Activated naive CD4-positive, alpha-beta T cell treated with anti-CD3 and anti-CD28 coated beads for 36 hours (primary cell): ENCODE data around the gene GAS7. TPM values are rescaled to one million over a fixed set of nuclear protein-coding genes. Genes with fewer than 3 reads are reported as not detected.

Source experiments
- CTCF ChIA-PET: fragments of 350-600 bp; sonication (Branson Sonifier 250); formaldehyde crosslinking; loops from one replicate; lab custom pipeline; 2021; ENCODE audit warnings: antibody characterized with exemption; lab: Charles Lee
- DNase-seq: peaks from one replicate; pipeline ENCODE4 v3.0.0-alpha.2; 2020
- H3K27ac Mint-ChIP-seq: one replicate; pipeline ENCODE4 v1.8.0; 2021; ENCODE audit warnings: mild to moderate bottlenecking, mixed read lengths
- H3K27me3 Mint-ChIP-seq: one replicate; pipeline ENCODE4 v1.8.0; 2021; ENCODE audit warnings: low read depth, mixed read lengths
- H3K36me3 Mint-ChIP-seq: one replicate; pipeline ENCODE4 v1.8.0; 2021; ENCODE audit warnings: low read depth, mixed read lengths
- H3K4me1 Mint-ChIP-seq: one replicate; pipeline ENCODE4 v1.8.0; 2021; ENCODE audit warnings: low read depth, mixed read lengths
- H3K4me3 Mint-ChIP-seq: one replicate; pipeline ENCODE4 v1.8.0; 2021; ENCODE audit warnings: mild to moderate bottlenecking, moderate library complexity, mixed read lengths
- H3K9me3 Mint-ChIP-seq: one replicate; pipeline ENCODE4 v1.8.0; 2021; ENCODE audit warnings: mixed read lengths
- intact Hi-C: fragments of 100-400 bp; cut with micrococcal nuclease; formaldehyde crosslinking; loops from one replicate; pipeline ENCODE4 v1.15.1; 2023
- total RNA-seq, 2 experiments: library from RNA; stranded (reverse); gene quantifications; one replicate each; pipeline ENCODE4 v1.2.3, GENCODE V29; 2021

GAS7 gene
- total RNA-seq, 2 experiments from 2014 or later: 0.31 to 0.52 TPM

DNA sequence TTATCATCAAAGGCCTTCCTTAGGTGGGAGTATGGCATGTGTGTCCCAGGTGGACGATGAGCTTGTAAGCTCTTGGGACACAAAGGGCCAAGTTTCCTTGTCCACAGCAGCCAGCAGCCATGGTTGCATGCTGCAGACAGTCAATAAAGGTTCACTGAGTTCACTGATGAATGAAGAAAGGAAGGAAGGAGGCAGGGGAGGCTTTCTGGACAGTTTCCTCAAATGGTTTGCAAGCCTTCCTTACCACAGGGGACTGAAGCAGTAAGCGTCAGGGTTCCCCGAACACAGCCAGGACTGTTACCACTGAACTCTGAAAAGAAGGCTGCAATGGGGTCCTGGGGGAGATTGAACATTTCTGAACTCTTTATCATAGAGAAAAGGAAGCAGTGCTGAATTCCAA, 111.1 kb downstream of the GAS7 start:
- H3K27me3 Mint-ChIP-seq: no peaks in the 10 kb centered on the region
- no peaks in the 10 kb centered on the region for H3K4me1 Mint-ChIP-seq
- no peak overlapping the region for H3K27ac Mint-ChIP-seq
- no peak for DNase-seq
- no peaks in the 10 kb centered on the region for H3K36me3 Mint-ChIP-seq
- intact Hi-C loops: no loop called here
- CTCF ChIA-PET: no interaction called here
- H3K4me3 Mint-ChIP-seq: no peak overlapping the region
- peaks cover 7% of the 10 kb centered on the region for H3K9me3 Mint-ChIP-seq

DNA sequence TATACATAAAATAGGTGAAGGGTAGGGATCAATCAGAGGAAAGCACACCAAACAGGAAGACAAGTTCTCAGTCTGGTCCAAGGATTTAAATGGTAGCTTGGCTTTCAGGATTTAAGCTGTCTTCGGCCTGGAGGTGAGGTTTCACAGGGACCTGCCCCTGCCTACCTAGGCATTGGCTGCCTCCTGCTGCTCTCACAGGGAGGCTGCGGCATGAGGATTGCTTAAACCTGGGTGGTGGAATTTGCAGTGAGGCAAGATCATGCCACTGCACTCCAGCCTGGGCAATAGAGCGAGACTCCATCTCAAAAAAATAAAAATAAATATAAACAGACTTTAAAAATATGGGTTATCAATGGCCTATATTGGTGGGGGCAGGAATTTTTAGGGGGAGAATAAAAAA, 114.5 kb downstream of the GAS7 start:
- Mint-ChIP-seq H3K36me3 (no peaks in the 10 kb centered on the region), H3K27me3 (no peaks in the 10 kb centered on the region), H3K9me3 (peaks cover 10% of the 10 kb centered on the region), H3K4me3 (no peak overlapping the region), H3K4me1 (no peaks in the 10 kb centered on the region), H3K27ac (no peak overlapping the region)
- no peak for DNase-seq
- intact Hi-C loops: no loop called here
- CTCF ChIA-PET: interaction anchor here (0.6 kb wide), 1 partner anchor 14 kb away, joined by 3 read pairs; no protein-coding TSS in a partner anchor

- intact Hi-C loops: no loop called here
- no peaks in the 10 kb centered on the region for H3K27me3 Mint-ChIP-seq
- H3K9me3 Mint-ChIP-seq: peaks cover 10% of the 10 kb centered on the region
- H3K4me1 Mint-ChIP-seq: no peaks in the 10 kb centered on the region
- H3K4me3 Mint-ChIP-seq: no peak overlapping the region
- CTCF ChIA-PET: no interaction called here
- no peaks in the 10 kb centered on the region for H3K36me3 Mint-ChIP-seq
- no peak for DNase-seq
- H3K27ac Mint-ChIP-seq: no peak overlapping the region
Observed at GRCh38 chr17:10082795-10083194, 115.6 kb downstream of the GAS7 start.

GRCh38 chr17:10081571-10082169, 116.7 kb downstream of the GAS7 start:
- intact Hi-C loops: no loop called here
- CTCF ChIA-PET: no interaction called here
- Mint-ChIP-seq H3K36me3 (no peaks in the 10 kb centered on the region), H3K27ac (no peak overlapping the region), H3K4me3 (no peak overlapping the region), H3K4me1 (no peaks in the 10 kb centered on the region), H3K27me3 (no peaks in the 10 kb centered on the region), H3K9me3 (peaks cover 14% of the 10 kb centered on the region)
- DNase-seq: no peak

DNA sequence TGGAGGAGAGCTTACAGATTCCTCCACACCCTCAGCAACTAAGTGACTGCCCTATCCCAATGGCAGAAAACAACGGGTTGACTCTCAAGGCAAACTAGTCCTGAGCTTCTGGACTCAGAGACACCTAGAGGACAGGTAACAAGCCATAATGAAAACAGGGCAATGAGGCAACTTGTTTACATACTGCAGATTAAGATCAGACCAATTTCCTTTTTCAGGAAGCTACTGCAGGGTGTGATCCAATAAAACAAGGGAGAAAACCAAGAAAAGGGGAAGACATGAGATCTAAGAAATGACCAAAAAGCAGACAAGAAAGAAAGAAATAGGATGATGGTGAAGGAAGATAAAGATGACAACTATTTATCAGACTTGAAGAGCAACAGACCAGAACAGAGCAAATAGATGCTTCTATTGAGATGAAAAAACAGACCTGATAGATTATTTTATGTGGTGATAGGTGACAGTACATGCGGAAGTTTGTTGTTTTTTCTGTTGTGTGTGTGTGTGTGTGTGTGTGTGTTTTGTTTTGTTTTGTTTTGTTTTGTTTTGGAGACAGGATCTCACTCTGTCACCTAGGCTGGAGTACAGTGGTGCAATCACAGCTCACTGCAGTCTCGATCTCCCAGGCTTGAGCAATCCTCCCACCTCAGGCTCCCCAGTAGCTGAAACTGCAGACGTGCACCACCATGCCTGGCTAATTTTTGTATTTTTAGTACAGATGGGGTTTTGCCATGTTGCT, 120.7 kb downstream of the GAS7 start:
- no peak for DNase-seq
- H3K4me3 Mint-ChIP-seq: no peak overlapping the region
- H3K9me3 Mint-ChIP-seq: peaks cover 8% of the 10 kb centered on the region
- H3K27ac Mint-ChIP-seq: no peak overlapping the region
- intact Hi-C loops: no loop called here
- CTCF ChIA-PET: no interaction called here
- H3K36me3 Mint-ChIP-seq: no peaks in the 10 kb centered on the region
- H3K4me1 Mint-ChIP-seq: no peaks in the 10 kb centered on the region
- H3K27me3 Mint-ChIP-seq: peaks cover 2% of the 10 kb centered on the region

- intact Hi-C loops: no loop called here
Observed at GRCh38 chr17:10075919-10076318, 122.5 kb downstream of the GAS7 start.

DNA sequence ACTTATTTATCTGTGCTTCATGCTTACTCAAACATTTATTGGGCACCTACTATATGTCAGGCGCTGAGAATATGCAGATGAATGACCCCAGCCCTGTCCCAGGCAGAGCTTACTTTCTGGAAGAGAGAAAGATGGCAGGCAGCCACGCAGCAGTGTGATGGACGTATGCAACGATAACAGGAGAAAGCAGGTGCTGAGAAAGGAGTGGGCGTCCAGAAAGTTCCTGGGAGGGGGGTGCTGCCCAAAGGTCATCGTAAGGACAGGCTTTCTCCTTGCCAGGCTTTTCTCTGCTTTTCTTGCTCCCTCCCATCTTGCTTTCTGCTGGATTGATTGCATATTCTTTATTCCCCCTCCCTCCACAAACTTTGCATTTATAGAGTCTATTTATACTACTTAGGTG, 124.5 kb downstream of the GAS7 start:
- H3K4me1 Mint-ChIP-seq: no peaks in the 10 kb centered on the region
- H3K36me3 Mint-ChIP-seq: no peaks in the 10 kb centered on the region
- DNase-seq: no peak
- H3K4me3 Mint-ChIP-seq: no peak overlapping the region
- intact Hi-C loops: no loop called here
- no peak overlapping the region for H3K27ac Mint-ChIP-seq
- CTCF ChIA-PET: no interaction called here
- peaks cover 4% of the 10 kb centered on the region for H3K9me3 Mint-ChIP-seq
- H3K27me3 Mint-ChIP-seq: peaks cover 2% of the 10 kb centered on the region

More at GRCh38 chr17:10075919-10076318, 122.5 kb downstream of the GAS7 start:
- no peaks in the 10 kb centered on the region for H3K36me3 Mint-ChIP-seq
- H3K27ac Mint-ChIP-seq: no peak overlapping the region
- CTCF ChIA-PET: no interaction called here
- H3K27me3 Mint-ChIP-seq: peaks cover 2% of the 10 kb centered on the region
- peaks cover 7% of the 10 kb centered on the region for H3K9me3 Mint-ChIP-seq
- no peak overlapping the region for H3K4me3 Mint-ChIP-seq
- no peak for DNase-seq
- H3K4me1 Mint-ChIP-seq: no peaks in the 10 kb centered on the region

- peaks cover 2% of the 10 kb centered on the region for H3K27me3 Mint-ChIP-seq
- no peak overlapping the region for H3K27ac Mint-ChIP-seq
- CTCF ChIA-PET: no interaction called here
- no peak for DNase-seq
- H3K9me3 Mint-ChIP-seq: peaks cover 4% of the 10 kb centered on the region
- intact Hi-C loops: no loop called here
- H3K4me3 Mint-ChIP-seq: no peak overlapping the region
- no peaks in the 10 kb centered on the region for H3K36me3 Mint-ChIP-seq
- H3K4me1 Mint-ChIP-seq: no peaks in the 10 kb centered on the region
Observed at GRCh38 chr17:10072556-10073425, 125.6 kb downstream of the GAS7 start.

GRCh38 chr17:10072086-10072485, 126.3 kb downstream of the GAS7 start:
- H3K4me1 Mint-ChIP-seq: no peaks in the 10 kb centered on the region
- intact Hi-C loops: no loop called here
- H3K36me3 Mint-ChIP-seq: no peaks in the 10 kb centered on the region
- CTCF ChIA-PET: no interaction called here
- no peak overlapping the region for H3K27ac Mint-ChIP-seq
- peaks cover 2% of the 10 kb centered on the region for H3K27me3 Mint-ChIP-seq
- H3K9me3 Mint-ChIP-seq: no peaks in the 10 kb centered on the region
- no peak overlapping the region for H3K4me3 Mint-ChIP-seq
- DNase-seq: no peak

DNA sequence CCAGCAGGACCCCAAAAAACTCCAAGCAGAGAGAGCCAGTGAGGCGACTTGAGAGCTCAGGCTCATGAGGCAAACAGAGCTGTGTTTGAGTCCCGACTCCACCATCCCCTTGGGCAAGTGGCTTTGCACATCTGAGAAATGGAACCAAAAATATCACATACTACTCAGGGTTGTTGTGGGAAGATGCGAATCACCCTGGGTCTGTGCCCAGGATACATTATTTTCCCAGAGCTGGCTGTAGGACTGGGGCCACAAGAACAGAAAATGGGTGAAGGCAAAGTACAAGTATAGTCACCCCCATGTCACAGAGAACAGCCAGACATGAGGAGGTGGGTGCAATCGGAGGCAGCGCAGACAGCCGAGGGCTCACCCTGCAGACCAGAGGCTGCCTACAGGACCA, 127.3 kb downstream of the GAS7 start:
- H3K4me3 Mint-ChIP-seq: no peak overlapping the region
- H3K36me3 Mint-ChIP-seq: no peaks in the 10 kb centered on the region
- no peaks in the 10 kb centered on the region for H3K4me1 Mint-ChIP-seq
- peaks cover 2% of the 10 kb centered on the region for H3K27me3 Mint-ChIP-seq
- no peaks in the 10 kb centered on the region for H3K9me3 Mint-ChIP-seq
- no peak for DNase-seq
- intact Hi-C loops: no loop called here
- CTCF ChIA-PET: interaction anchor here (0.6 kb wide), 1 partner anchor 94 kb away, joined by 3 read pairs; no protein-coding TSS in a partner anchor
- no peak overlapping the region for H3K27ac Mint-ChIP-seq

- no peak for DNase-seq
- intact Hi-C loops: no loop called here
- H3K4me1 Mint-ChIP-seq: no peaks in the 10 kb centered on the region
- H3K36me3 Mint-ChIP-seq: no peaks in the 10 kb centered on the region
- no peak overlapping the region for H3K27ac Mint-ChIP-seq
- H3K9me3 Mint-ChIP-seq: peaks cover 2% of the 10 kb centered on the region
- no peak overlapping the region for H3K4me3 Mint-ChIP-seq
- H3K27me3 Mint-ChIP-seq: peaks cover 2% of the 10 kb centered on the region
- CTCF ChIA-PET: no interaction called here
Observed at GRCh38 chr17:10070690-10071089, 127.7 kb downstream of the GAS7 start.

- H3K27ac Mint-ChIP-seq: no peak overlapping the region
- H3K4me1 Mint-ChIP-seq: no peaks in the 10 kb centered on the region
- H3K4me3 Mint-ChIP-seq: no peak overlapping the region
- no peaks in the 10 kb centered on the region for H3K36me3 Mint-ChIP-seq
- intact Hi-C loops: no loop called here
- DNase-seq: no peak
- CTCF ChIA-PET: no interaction called here
- peaks cover 2% of the 10 kb centered on the region for H3K27me3 Mint-ChIP-seq
- peaks cover 5% of the 10 kb centered on the region for H3K9me3 Mint-ChIP-seq
Observed at GRCh38 chr17:10069301-10069700, 129.1 kb downstream of the GAS7 start.
